GM19193 (cell line): Measurements from ENCODE around the gene ALDH3B1.

Experiments
- POLR2A ChIP-seq: IDR thresholded peaks from 4 replicates; pipeline ENCODE4 v1.6.1; 2011; ENCODE audit not compliant: insufficient read depth, insufficient read length; ENCODE audit errors: extremely low read depth

Gene ALDH3B1

DNA sequence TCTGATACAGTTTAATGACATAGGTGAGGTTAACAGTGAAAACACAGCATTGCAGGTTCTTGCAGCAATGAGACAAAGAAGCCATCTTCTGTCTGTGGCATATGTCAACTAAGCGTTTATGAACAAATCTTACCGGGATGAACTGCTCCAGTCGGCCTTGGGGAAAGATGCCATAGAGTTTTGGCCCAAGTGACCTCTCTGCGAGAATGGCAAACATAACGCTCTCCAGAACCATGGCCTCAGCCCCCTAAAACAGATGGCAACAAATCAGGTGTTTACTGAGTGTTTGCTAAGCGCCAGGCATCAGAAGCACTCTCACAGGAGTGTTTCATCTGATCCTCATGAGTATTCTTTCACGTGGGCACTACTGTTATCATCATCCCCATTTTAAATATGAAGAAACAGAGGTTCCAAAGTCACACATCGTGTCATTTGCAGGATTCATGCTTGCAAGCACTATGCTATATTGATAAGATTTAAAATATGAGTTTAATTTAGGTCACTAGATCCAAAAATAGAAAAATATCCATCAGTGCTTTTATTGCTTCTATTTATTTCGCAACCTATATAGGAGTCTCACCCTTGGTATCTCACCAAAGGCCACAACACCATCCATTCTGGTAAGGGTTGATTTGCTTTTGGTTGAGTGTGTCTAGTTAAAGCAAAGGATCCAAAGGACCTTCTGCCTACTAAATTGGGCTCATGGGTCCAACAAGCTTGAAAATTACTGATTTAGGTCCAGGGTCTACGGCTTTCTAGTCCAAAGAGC is 64.6 kb downstream of the ALDH3B1 start:
- no peak for TF ChIP-seq POLR2A

DNA sequence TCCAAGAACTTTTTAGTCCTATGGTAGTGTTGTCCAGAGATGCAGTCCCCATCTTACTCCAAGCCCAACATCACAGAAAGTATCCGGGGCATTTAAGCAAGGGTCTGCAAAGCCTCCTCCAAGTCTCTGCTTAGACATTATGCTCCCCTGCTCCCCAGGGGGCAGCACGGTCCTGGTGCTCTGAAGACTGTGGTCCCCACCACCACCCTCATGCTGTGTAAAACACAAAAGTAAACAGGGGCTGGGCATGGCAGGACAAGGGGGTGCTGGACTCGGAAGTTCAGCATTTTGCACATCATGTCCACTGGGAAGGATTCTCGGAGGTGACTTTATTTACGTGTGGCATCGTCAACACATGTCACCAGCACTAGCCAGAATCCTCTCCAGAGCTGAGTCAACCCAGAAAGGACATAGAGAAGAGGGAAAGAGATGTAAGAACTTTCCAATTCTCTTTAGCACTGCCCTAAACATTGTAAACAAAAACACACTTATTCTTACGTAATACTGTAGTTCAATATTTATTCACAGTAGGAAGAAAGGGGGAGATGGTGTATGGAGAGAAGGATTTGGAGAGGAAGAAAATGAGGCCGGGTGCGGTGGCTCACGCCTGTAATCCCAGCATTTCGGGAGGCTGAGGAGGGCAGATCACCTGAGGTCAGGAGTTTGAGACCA is 66.4 kb downstream of the ALDH3B1 start:
- TF ChIP-seq POLR2A: no peak

DNA sequence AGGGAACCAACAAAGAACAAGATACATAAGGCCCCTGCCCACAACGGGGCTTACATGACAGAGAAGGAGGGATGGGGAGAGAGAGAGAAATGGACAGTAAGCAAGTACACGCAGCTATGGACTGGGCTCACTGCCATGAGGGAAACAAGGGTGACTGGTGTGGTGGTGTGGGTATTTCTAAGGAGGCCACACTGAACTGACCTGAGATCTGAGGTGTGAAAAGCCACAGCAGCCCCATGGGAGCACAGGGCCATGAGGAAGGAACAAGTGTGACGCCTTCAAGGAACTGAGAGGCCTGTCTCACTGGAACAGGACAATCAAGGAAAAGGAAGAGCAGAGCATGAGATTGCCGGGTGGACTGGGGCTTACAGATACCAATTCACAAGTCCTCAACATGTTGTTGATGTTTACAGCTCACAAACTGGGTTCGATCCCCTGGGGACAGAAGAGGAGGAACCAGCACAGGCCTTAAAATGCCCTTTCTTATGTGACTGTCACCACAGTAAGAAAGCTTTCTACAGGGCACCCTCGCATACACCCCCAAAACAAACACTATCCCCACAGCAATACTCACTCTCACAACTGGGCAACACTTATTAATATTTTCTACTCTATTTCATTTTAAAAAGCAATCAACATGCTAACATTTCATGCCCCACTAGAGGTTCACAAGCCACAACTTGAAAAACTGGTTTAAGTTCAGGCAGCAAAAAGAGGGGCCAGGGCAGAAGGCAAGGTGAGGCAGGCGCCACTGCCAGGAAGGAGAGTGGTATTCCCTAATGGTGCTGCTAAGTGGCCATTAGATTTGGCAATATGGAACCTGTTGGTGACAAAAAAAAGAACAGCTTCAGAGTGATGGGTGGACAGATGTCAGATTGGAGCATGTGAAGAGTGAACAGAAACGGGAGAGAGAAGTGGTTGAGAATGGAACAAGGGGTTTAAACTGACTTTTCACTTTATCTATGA is 67.8 kb downstream of the ALDH3B1 start:
- no peak for TF ChIP-seq POLR2A
